Endothelial cell (in vitro differentiated cells): ENCODE results near the gene EPHA1. TPM values are rescaled to one million over a fixed set of nuclear protein-coding genes. Genes with fewer than 3 reads are reported as not detected.

Experiments
- DNase-seq: peaks from one replicate; pipeline ENCODE4 v3.0.0; 2021; ENCODE audit warnings: low spot score
- H3K27ac Mint-ChIP-seq: one replicate; pipeline ENCODE4 v1.8.0; 2021; ENCODE audit warnings: mixed read lengths, inconsistent platforms; ENCODE audit not compliant: unreplicated experiment
- H3K27me3 Mint-ChIP-seq: one replicate; pipeline ENCODE4 v1.8.0; 2021; ENCODE audit warnings: mild to moderate bottlenecking, moderate library complexity, mixed read lengths, inconsistent platforms; ENCODE audit not compliant: unreplicated experiment
- H3K36me3 Mint-ChIP-seq: one replicate; pipeline ENCODE4 v1.8.0; 2021; ENCODE audit warnings: mild to moderate bottlenecking, low read depth, mixed read lengths, inconsistent platforms; ENCODE audit not compliant: unreplicated experiment
- H3K4me1 Mint-ChIP-seq: one replicate; pipeline ENCODE4 v1.8.0; 2021; ENCODE audit warnings: mild to moderate bottlenecking, mixed read lengths, inconsistent platforms; ENCODE audit not compliant: unreplicated experiment
- H3K4me3 Mint-ChIP-seq: one replicate; pipeline ENCODE4 v1.8.0; 2021; ENCODE audit warnings: mild to moderate bottlenecking, mixed read lengths, inconsistent platforms; ENCODE audit not compliant: unreplicated experiment
- H3K9me3 Mint-ChIP-seq: one replicate; pipeline ENCODE4 v1.8.0; 2021; ENCODE audit warnings: mixed read lengths, inconsistent platforms; ENCODE audit not compliant: unreplicated experiment
- total RNA-seq: library from RNA; stranded (reverse); fragmentation: NEBNext Ultra II Directional; extraction: Animal tissue kit (Norgen Biotek cat#: 25700); gene quantifications from one replicate; pipeline ENCODE4 v1.2.1, GENCODE V29; 2021; ENCODE audit not compliant: unreplicated experiment
- TF ChIP-seq, protein P1 (sequence below): fragments of 200-600 bp; sonication (generic); IDR thresholded peaks from one replicate; pipeline ENCODE4 v1.5.0; 2021; ENCODE audit warnings: antibody characterized with exemption; ENCODE audit not compliant: unreplicated experiment

EPHA1 gene
- total RNA-seq, 1 donor from 2014 or later = 7.1 TPM

DNA sequence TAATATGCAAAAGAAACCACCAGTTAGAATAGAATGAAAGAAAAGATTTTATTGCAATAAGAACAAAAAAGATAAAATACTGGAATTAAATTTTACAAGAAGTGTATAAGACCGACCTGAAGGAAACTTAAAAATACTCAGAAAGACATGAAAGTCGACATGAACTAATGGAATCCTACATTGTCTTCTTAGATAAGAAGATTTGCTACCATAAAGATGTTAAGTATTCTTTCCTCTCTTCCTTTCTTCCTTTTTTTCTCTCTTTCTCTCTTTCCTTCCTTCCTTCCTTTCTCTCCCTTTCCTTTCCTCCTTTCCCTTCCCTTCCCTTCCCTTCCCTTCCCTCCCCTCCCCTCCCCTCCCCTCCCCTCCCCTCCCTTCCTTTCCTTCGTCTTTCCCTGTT lies 41.1 kb upstream of the EPHA1 start:
- Mint-ChIP-seq H3K4me1 (no peaks in the 10 kb centered on the region), H3K36me3 (no peaks in the 10 kb centered on the region), H3K4me3 (no peak overlapping the region), H3K9me3 (no peaks in the 10 kb centered on the region), H3K27ac (no peak overlapping the region), H3K27me3 (no peaks in the 10 kb centered on the region)
- no peak for DNase-seq
- TF ChIP-seq, protein P1, sequence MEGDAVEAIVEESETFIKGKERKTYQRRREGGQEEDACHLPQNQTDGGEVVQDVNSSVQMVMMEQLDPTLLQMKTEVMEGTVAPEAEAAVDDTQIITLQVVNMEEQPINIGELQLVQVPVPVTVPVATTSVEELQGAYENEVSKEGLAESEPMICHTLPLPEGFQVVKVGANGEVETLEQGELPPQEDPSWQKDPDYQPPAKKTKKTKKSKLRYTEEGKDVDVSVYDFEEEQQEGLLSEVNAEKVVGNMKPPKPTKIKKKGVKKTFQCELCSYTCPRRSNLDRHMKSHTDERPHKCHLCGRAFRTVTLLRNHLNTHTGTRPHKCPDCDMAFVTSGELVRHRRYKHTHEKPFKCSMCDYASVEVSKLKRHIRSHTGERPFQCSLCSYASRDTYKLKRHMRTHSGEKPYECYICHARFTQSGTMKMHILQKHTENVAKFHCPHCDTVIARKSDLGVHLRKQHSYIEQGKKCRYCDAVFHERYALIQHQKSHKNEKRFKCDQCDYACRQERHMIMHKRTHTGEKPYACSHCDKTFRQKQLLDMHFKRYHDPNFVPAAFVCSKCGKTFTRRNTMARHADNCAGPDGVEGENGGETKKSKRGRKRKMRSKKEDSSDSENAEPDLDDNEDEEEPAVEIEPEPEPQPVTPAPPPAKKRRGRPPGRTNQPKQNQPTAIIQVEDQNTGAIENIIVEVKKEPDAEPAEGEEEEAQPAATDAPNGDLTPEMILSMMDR = no peak

- H3K9me3 Mint-ChIP-seq = no peaks in the 10 kb centered on the region
- no peaks in the 10 kb centered on the region for H3K4me1 Mint-ChIP-seq
- no peak overlapping the region for H3K4me3 Mint-ChIP-seq
- H3K27me3 Mint-ChIP-seq = no peaks in the 10 kb centered on the region
- H3K36me3 Mint-ChIP-seq = no peaks in the 10 kb centered on the region
- TF ChIP-seq, protein P1 = no peak
- no peak overlapping the region for H3K27ac Mint-ChIP-seq
- DNase-seq = no peak
These were observed 39.8 kb upstream of the EPHA1 start for GRCh38 chr7:143448429-143448828.

DNA sequence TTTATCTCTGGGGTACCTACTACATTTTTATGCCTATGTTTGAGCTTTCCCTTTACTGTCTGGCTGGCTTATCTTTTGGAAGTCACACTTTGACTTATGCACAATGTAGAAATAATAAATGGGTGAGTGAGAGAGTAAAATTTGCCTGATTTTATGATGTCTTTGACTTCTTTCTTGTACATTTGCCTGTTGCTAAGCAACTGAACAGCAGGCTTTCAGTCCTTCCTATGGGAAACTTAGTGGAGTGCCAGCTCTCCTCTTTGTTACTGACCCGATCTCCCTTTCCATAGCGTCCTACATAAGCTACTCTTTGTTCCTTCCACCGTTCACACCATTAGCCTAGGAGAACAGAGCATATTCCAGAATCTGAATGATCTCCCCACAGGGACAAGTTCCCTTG lies 38.8 kb upstream of the EPHA1 start:
- Mint-ChIP-seq H3K27ac (no peak overlapping the region), H3K4me3 (no peak overlapping the region), H3K27me3 (no peaks in the 10 kb centered on the region), H3K9me3 (no peaks in the 10 kb centered on the region), H3K36me3 (no peaks in the 10 kb centered on the region), H3K4me1 (no peaks in the 10 kb centered on the region)
- DNase-seq = no peak
- TF ChIP-seq, protein P1 = no peak

GRCh38 chr7:143444785-143445184 lies 36.1 kb upstream of the EPHA1 start:
- Mint-ChIP-seq H3K4me1 (no peaks in the 10 kb centered on the region), H3K9me3 (no peaks in the 10 kb centered on the region), H3K36me3 (no peaks in the 10 kb centered on the region), H3K27me3 (no peaks in the 10 kb centered on the region), H3K4me3 (no peak overlapping the region), H3K27ac (no peak overlapping the region)
- TF ChIP-seq, protein P1 = no peak
- DNase-seq = no peak

DNA sequence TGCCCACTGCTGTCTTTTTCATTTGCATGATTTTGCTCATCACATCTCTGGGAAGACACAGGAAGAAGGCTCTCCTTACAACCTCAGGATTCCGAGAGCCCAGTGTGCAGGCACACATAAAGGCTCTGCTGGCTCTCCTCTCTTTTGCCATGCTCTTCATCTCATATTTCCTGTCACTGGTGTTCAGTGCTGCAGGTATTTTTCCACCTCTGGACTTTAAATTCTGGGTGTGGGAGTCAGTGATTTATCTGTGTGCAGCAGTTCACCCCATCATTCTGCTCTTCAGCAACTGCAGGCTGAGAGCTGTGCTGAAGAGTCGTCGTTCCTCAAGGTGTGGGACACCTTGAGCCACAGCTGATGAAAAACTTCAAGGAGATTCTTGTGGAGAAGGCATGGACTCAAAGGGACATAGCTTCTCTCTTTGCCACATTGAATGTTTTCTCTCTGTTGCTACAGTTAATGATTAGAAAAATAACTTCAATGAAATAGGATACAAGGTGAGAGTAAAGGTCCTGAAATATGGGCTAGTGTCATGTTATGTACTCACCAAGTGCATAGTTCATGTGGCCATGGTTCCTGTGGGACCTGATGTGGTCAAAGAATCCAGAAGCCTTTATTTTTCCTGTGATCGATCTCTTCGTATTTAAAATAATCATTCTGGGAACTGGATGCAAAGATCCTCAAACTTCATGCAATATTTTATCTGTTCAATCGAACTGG lies 35.6 kb upstream of the EPHA1 start:
- no peak overlapping the region for H3K4me3 Mint-ChIP-seq
- no peak overlapping the region for H3K27ac Mint-ChIP-seq
- no peaks in the 10 kb centered on the region for H3K27me3 Mint-ChIP-seq
- no peak for DNase-seq
- TF ChIP-seq, protein P1 = no peak
- no peaks in the 10 kb centered on the region for H3K36me3 Mint-ChIP-seq
- H3K4me1 Mint-ChIP-seq = no peaks in the 10 kb centered on the region
- no peaks in the 10 kb centered on the region for H3K9me3 Mint-ChIP-seq
